CMK (cell line): ENCODE measurements around the gene SIX4.

ENCODE experiments used
- DNase-seq: peaks from one replicate; pipeline ENCODE4 v3.0.0-alpha.2; 2010; ENCODE audit warnings: low read depth

SIX4 gene

DNA sequence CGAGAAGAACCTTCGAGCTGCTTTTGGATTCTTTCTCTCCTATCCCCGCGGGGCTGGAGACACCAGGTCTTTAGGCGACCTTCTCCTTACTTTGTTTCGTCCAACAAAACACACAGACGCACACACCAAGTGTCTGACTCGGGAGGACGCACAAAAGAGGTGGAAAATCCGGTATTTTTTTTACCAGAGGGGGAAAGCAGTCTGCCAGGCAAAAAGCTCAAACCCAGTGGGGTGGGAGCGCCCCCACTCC, 2.1 kb downstream of the SIX4 start:
- DNase-seq, result no peak

DNA sequence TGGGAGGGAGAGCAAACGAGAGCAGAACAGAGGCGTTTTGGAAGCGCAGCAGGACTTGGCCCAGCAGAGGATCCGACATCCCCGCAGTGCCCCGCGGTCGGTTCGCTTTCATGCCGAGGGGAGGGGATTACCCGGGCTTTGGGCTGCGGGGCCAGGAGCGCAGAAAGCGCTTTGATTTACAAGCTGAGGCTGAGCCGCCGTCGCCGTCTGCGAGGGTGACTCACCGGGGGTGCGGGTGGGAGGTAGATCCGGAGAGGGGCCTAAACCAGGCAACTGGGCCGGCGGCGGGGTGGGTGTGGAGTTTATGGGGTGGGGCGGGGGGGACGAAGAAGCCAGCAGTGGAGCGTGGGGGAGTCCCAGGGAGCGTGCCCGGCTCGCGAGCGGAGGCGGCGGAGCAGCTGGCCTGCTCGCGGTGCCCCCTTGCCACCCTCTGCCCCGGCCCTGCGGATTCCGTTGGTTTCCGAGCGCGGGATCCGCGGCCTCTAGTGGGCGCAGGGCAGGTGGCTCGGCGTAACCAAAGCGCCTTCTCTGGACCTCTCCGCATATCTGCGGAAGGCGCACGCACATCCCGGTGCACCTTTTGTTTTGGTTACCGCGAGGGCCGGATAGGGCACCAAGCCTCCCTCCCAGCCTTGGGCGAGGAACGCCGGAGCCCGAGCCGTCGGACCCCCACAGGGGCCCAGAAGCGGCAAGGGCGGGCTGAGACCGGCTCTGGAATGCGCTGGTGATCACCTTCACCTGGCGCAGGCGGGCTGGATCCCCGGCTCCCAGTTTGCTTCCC, 2.6 kb downstream of the SIX4 start:
- DNase-seq, result no peak

DNA sequence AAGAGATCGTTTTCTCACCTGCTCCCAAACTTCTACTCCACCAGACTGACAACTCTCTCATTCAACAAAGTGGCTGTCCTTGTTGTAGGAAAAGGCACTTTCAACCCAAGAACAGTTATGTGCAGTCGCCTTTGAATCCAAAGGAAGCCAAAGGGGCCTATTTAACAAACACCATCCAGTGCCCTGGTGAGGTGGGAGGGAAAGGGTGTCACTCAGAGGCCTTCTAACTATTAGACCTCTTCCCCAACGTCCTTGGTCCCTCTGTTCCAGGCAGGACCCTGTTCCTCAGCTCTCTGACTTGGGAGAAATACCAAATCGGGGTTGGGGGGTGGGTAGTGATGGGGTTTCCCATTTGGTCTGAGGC, 3.2 kb downstream of the SIX4 start:
- DNase-seq, result no peak

DNA sequence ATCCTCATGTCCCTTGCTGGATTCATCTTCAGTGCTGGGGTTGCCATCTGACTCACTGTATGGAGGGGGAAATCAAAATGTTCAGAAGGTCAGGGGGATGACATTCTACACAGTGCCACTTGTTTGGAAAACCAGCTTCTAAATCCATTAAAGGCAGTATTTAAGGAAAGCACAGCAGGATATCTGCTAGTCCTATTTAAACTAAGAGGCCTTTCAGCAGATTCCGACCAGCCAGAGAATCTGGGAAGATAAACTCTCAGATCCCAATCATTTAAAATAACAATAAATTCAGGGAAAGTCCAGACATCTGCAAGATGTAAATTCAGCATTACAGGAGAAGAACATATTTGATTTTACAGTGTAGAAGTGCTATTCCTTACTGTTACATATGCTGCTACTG, 3.8 kb downstream of the SIX4 start:
- DNase-seq, result no peak

DNA sequence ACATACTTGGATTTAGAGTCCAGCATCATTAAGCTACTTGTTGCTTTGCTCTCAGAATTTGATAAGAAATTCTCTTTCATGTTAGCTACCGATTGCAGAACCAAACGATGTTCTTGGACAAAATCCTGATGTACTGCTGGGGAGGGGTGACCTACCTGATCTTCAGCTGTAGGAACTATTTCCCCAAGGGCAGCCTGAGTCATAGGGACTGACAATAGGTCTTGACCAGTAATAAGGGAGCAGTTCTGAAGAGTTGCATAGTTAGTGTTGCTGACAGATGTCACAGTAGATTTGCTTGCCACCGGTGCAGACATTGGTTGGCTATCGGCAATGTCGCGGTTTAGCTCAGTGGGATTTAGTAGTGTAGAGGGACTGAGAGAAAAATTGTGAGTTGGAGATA, 10.6 kb downstream of the SIX4 start:
- DNase-seq, result no peak

DNA sequence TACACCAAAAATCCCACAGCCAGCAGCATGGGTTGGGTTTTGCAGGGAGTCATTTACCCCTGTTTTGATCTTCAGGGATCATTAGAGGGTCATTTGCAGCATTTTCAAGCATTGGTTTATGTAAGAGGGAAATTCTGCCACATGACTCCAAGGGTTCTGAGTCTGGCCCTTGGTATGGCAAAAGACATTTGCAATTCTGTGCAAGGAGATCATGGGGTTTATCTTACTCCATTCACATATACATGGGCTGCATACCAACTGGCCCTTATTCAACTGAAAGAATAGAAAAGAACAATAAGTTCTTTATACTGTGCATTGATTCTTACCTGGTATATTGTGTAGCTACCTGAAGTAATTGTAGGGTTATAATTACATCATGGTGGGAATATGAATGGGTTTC, 13.7 kb downstream of the SIX4 start:
- DNase-seq, result no peak

DNA sequence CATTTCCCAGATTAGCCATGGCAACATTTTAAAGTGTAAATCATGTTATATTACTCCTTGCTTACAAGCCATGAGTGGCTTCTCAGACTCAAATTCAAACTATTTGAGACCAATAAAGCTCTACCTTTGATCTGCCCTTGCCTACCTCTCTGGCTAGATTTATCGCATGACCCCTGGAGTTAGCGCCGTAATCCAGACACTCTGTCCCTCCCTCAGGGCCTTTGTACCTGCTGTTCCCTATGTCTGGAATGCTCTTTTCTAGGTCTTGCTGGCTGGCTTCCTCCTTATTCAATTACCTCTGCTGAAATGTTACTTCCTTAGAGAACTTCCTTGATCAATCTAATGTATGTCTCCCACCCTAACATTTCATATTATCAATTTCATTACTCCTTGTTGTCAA, 16.3 kb downstream of the SIX4 start:
- DNase-seq, result no peak

DNA sequence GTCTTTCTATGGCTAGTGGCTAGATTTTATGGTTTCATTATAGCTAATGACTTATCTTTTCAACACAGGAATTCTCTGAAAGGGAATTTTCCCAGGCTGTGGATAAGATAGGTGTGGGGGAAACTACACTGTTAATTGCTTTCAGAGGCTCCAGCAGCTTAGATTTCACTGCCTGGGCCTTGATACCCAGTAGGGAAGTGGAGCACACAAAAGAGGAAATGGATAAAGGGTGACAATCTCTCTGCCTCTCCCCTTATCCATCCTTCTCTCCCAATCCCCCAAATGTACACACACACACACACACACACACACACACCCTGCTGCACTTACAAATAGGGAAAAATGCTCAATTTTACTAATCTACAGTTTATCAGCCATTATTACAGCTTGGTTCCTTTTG, 19.1 kb downstream of the SIX4 start:
- no peak for DNase-seq

DNA sequence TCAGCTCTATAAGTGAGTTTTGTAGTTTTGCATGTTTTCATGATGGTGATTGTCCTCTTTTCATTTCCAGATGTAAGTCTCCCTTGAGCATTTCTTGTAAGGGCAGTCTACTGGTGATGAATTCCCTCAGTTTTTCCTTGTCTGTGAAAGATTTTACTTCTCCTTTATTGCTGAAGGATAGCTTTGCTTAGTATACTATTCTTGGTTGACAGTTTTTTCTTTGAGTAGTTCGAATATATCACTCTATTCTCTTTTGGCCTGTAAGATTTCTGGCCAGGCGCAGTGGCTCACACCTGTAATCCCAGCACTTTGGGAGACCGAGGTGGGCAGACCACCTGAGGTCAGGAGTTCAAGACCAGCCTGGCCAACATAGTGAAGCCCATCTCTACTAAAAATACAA, 23.6 kb downstream of the SIX4 start:
- DNase-seq, result no peak

DNA sequence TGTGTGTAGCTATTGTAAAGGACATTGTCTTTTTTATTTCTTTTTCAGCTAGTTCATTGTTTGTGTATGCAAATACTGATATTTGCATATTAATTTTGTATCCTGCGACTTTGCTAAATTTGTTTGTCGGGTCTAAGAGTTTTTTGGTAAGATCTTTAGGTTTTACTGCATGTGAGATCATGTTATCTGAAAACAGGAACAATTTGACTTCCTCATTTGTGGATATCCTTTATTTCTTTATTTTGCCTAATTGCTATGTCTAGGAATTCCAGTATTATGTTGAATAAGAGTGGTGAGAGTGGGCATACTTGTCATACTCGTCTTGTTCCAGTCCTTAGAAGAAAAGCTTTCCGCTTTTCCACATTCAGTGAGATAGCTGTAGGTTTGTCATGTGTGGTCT, 28.8 kb downstream of the SIX4 start:
- no peak for DNase-seq

DNA sequence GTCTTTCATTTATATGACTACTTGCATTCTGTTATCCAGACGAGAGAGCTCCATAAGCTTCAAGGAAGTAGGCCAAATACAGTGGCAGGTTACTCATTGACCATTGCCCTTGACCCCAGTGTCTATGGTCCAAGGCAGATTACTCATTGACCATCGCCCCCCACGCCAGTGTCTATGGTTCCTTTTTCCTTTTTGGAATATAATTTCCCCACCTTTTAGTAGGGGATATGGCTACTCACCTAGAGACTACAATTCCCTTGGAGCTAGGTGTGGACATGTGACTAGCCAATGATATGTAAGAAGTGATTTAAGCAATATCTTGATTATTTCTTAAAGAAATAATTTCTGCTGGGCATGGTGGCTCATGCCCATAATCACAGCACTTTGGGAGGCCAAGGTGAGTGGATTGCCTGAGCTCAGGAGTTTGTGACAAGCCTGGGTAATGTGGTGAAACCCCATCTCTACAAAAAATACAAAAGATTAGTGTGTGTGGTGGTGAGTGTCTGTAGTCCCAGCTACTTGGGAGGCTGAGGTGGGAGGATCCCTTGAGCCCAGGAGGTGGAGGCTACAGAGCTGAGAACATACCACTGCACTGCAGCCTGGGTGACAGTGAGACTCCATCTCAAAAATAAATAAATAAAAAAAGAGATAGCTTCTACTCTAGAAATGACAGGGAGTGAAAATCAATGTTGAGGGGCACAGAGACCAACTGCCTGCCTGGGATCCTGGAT, 32.6 kb downstream of the SIX4 start:
- no peak for DNase-seq

DNA sequence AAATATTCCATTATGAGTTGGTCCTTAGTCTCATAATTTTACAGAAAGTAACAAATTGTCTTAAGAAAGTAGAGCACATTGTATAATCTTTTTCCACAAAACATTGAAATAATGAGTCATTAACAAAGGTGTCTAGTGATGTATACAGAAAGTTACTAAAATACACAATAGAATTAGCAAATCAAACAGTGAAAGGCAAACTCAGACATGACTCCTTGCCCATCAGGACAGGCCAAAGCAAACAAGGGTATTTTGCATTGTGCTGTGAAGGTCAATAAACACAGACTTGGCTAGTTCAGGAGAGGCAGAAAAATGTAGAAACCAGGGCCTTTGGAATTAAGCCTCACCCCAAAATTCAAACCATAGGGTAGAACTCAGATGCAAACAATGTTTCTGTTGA, 37.3 kb downstream of the SIX4 start:
- DNase-seq, result no peak

DNA sequence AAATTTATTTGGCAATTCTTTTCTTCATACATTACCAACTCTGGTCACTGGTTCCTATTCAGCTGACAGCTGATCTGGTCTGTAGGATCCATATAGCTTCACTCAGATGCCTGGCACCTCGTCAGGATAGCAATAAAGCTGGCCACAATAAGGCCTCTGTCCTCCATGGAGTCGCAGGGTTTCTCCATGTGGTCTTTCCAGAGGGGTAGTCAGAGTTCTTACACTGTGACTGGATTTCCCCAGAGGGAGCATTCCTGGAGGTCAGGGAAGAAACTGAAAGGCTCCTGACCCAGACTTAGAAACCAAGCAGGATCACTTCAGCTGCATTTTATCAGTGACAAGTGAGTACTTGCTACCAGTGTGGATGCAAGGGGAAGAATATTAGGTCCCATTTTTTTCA, 39.9 kb downstream of the SIX4 start:
- DNase-seq, result no peak

DNA sequence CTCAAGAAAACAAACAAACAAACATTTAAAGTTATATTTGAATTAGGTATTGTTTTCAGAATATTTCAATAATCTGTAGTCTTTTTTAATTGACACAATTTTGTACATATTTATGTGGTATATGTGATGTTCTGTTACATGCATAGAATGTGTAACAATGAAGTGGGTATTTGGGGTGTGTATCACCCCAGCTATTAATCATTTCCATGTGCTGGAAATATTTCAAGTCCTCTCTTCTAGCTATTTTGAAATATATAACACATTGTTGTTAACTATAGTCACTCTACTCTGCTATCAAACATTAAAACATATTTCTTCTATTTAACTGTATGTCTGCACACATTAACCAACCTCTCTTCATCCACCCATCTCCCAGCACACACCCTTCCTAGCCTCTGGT, 42.9 kb downstream of the SIX4 start:
- DNase-seq, result no peak

DNA sequence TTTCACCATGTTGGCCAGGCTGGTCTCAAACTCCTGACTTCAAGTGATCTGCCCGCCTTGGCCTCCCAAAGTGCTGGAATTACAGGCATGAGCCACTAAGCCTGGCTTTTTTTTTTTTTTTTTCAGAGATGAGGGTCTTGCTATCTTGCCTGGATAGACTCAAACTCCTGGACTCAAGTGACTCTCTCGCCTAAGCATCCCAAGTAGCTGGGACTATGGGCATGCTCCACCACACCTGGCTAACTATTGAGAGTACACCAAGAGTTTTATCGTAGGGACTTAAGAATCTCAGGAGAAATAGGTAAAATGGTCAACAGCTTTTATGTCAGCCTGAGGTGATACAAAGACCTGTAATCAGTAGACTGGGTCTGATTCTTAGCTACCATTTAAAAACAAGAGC, 43.6 kb downstream of the SIX4 start:
- DNase-seq, result no peak

DNA sequence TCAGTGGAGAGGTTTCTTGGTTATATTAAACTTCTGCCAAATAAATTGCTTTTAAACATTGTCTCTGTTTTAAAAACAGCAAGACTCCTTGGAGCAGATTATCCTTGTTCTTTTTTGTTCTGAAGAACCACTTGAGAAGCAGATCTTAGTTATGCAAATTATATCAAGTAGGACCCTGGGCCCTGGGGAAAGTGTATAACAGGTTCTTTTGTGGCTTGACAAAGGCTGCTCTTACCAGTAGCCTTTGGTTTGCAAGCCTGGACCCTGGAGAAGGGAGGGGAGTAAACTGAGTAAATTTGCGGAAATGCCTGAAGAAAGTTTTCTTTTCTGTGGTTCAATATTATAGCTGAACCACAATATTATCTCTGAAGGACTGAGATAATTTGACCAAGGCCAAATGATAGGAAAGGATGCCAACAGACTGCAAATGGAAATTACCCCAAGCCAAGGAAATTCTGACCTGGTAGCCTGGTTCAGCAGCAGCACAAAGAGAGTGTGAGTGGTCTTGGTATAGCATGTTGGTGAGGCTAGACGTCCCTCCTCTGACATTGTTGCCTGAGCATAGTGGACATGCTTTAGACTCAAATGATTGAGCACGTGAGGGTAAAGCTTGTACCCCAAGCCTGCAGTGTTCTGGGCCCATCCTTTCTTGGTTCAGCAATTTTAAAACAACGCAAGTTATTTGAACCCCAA, 44.4 kb downstream of the SIX4 start:
- DNase-seq, result no peak

DNA sequence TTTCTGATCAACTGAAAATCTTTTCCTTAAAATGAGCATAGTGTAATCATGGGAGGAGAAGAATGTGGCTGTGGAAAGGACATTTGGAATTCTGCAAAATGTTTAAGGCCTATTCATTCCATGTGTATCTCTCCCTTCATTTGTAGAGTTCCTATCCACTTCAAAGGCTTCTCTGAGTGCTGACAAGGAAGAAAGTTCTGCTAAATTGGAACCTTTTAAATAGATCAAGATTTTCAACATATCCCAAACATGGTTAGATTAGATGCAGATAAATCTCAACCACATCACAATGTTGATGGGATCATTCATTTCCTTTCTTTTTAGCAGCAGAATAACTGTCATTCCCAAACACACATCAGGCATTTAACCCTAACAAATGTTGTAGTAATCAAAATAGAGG, 46.5 kb downstream of the SIX4 start:
- no peak for DNase-seq

DNA sequence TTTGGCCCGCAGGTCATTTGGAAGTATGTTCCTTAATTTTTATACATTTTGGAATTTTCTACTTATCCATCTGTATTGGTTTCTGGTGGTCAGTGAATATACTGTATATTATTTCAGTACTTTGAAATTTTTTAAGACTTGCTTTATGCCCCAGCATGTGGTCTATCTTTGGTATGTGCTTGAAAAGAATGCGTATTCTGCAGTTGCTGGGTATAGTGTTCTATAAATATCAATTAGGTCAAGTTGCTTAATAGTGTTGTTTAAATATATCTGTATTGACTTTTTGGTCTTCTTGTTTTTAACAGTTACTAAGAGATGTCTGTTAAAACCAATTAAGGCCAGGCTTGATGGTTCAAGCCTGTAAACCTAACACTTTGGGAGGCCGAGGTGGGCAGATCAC, 53.2 kb downstream of the SIX4 start:
- DNase-seq, result no peak

DNA sequence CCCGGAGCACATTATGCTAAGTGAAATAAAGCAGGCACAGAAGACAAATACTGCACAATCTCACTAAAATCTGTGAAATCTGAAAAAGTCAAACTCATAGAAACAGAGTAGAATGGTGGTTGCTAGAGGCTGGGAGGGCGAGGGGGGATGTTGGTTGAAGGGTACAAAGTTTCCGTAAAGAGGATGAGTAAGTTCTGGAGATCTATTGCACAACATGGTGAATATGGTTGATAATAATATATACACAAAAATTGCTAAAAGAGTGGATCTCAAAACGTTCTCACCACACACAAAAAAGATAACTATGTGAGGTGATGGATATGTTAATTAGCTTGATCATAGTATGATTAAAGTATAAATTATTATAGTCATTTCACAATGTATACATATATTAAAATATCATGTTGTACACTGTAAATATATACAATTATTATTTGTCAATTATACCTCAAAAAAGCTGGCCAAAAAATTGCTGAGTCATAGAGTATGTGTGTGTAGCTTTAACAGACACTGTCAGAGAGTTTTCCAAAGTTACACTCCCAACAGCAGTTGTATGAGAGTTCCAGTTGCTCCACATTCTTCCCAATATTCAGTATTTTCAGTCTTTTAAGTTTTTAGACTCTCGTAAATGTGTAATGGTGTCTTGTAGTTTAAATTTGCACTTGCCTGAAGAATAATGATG, 55.6 kb downstream of the SIX4 start:
- DNase-seq, result no peak

DNA sequence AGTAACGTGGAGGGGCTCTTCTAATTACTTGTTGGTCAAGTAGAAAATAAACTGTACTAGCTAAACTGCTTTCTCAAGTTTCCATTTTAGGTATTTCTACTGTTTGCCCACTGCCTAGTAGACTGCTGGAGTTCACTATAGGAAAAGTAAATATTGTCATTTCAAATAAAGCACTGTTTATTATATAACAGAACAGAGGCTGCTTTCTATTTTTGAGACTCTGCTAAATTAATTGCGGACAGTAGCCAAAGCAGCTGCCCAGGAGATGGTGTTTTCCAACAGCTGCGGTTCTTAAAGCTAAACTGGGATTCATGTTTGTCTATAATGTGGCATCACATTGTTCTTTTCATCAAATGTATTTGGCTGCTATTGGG, 59.0 kb downstream of the SIX4 start:
- DNase-seq, result no peak

DNA sequence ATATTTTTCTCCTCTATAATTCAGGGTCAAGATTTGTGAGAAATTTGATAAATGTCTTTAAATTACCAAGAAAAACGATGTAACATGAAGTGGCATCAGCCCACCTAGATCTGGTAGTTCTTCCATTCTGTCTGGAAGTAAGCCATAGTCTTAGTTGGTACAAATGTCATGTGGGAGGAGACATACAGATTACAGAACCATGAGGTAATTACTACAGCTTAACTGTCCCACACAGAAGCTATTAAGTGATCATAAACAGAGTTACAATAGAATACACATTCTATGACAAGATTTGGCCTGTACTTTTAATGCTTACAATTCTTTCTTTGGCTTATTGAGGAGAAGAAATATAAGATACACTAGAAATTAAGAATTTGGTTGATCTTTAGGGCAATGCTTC, 61.2 kb downstream of the SIX4 start:
- no peak for DNase-seq

DNA sequence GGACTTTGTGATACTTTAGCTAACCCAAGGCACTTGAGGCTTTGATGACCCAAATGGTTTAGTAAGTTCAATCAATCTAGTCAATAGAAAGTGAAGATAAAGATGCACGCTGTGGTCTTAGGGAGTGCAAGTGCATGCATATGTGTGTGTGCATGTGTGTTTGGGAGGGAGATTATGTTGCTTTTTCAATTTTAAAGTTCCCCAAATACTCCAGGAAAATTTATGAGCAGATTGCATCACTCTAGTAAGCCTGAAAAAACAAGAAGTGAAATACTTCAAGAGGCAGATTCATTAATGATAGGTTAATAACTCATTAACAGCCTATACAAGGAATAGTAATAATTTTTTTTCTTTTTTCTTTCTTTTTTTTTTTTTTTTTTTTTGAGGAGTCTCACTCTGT, 62.4 kb downstream of the SIX4 start:
- DNase-seq, result no peak
